Glutamatergic neuron (in vitro differentiated cells): ENCODE data around the gene PRKRIP1. TPM values are rescaled to one million over a fixed set of nuclear protein-coding genes. Genes with fewer than 3 reads are reported as not detected.
A peak's percentile ranks its signal among the peaks of the same experiment; 100 is the strongest.

Experiments used
- DNase-seq: peaks from one replicate; pipeline ENCODE4 v3.0.0; 2022
- H3K27ac Mint-ChIP-seq: one replicate; pipeline ENCODE4 v1.8.0; 2020; ENCODE audit warnings: mild to moderate bottlenecking, mixed read lengths, inconsistent platforms; ENCODE audit not compliant: unreplicated experiment
- H3K27me3 Mint-ChIP-seq: one replicate; pipeline ENCODE4 v1.8.0; 2020; ENCODE audit warnings: mild to moderate bottlenecking, moderate library complexity, mixed read lengths, inconsistent platforms; ENCODE audit not compliant: unreplicated experiment
- H3K36me3 Mint-ChIP-seq: one replicate; pipeline ENCODE4 v1.8.0; 2020; ENCODE audit warnings: mild to moderate bottlenecking, mixed read lengths, inconsistent platforms; ENCODE audit not compliant: unreplicated experiment
- H3K4me1 Mint-ChIP-seq: one replicate; pipeline ENCODE4 v1.8.0; 2020; ENCODE audit warnings: mild to moderate bottlenecking, low read depth, mixed read lengths, inconsistent platforms; ENCODE audit not compliant: unreplicated experiment
- H3K4me3 Mint-ChIP-seq: one replicate; pipeline ENCODE4 v1.8.0; 2020; ENCODE audit warnings: mild to moderate bottlenecking, mixed read lengths, inconsistent platforms; ENCODE audit not compliant: unreplicated experiment
- H3K9me3 Mint-ChIP-seq: one replicate; pipeline ENCODE4 v1.8.0; 2020; ENCODE audit warnings: mild to moderate bottlenecking, moderate library complexity, mixed read lengths, inconsistent platforms; ENCODE audit not compliant: unreplicated experiment
- total RNA-seq: library from RNA; stranded (reverse); fragmentation: NEBNext Ultra II Directional; extraction: Animal tissue kit (Norgen Biotek cat#: 25700); gene quantifications from one replicate; pipeline ENCODE4 v1.2.1, GENCODE V29; 2021; ENCODE audit not compliant: unreplicated experiment
- TF ChIP-seq, protein P1 (sequence below): fragments of 200-600 bp; sonication (generic); IDR thresholded peaks from one replicate; pipeline ENCODE4 v1.5.0; 2021; ENCODE audit not compliant: partially characterized antibody, unreplicated experiment

The PRKRIP1 gene
- total RNA-seq, 1 donor from 2014 or later: 31.0 TPM

DNA sequence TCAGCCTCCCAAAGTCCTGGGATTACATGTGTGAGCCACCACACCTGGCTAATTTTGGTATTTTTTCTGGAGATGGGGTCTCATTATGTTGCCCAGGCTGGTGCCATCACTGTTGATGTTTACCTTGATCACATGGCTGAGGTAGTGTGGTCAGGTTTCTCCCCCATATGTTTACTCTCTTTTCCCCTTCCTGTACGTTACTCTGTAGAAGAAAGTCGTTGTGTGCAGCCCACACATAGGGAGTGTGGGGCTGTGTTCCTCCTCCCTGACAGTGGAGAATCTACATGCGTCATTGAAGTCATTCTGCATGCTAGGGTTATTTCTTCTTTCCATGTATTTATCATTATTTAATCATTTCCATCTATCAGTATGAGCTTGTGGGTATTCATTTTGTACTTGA, 20.9 kb downstream of the PRKRIP1 start:
- H3K4me3 Mint-ChIP-seq: no peak overlapping the region
- TF ChIP-seq, protein P1, sequence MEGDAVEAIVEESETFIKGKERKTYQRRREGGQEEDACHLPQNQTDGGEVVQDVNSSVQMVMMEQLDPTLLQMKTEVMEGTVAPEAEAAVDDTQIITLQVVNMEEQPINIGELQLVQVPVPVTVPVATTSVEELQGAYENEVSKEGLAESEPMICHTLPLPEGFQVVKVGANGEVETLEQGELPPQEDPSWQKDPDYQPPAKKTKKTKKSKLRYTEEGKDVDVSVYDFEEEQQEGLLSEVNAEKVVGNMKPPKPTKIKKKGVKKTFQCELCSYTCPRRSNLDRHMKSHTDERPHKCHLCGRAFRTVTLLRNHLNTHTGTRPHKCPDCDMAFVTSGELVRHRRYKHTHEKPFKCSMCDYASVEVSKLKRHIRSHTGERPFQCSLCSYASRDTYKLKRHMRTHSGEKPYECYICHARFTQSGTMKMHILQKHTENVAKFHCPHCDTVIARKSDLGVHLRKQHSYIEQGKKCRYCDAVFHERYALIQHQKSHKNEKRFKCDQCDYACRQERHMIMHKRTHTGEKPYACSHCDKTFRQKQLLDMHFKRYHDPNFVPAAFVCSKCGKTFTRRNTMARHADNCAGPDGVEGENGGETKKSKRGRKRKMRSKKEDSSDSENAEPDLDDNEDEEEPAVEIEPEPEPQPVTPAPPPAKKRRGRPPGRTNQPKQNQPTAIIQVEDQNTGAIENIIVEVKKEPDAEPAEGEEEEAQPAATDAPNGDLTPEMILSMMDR: no peak
- DNase-seq: no peak
- H3K36me3 Mint-ChIP-seq: peaks cover 5% of the 10 kb centered on the region
- peaks cover 9% of the 10 kb centered on the region for H3K27me3 Mint-ChIP-seq
- no peak overlapping the region for H3K27ac Mint-ChIP-seq
- H3K4me1 Mint-ChIP-seq: peaks cover 7% of the 10 kb centered on the region
- H3K9me3 Mint-ChIP-seq: peaks cover 4% of the 10 kb centered on the region

DNA sequence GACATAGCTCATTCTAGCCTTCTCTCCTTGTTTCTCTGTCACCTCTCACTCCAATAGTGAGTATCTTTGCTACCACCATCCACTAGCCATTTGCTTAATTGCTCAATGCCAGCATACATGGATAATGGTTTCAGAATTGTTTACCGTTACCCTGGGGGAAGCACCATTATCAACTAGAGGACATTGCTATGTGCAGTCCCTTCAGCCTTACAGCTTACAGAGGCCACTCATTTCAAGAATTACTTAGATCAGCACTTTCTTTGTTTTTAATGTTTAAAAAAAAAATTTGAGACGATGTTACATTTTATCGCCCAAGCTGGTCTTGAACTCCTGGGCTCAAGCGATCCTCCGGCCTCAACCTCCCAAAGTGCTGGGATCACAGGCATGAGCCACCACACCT, 22.4 kb downstream of the PRKRIP1 start:
- Mint-ChIP-seq H3K27ac (no peak overlapping the region), H3K4me1 (no peaks in the 10 kb centered on the region), H3K9me3 (peaks cover 8% of the 10 kb centered on the region), H3K36me3 (peaks cover 5% of the 10 kb centered on the region), H3K27me3 (peaks cover 9% of the 10 kb centered on the region), H3K4me3 (no peak overlapping the region)
- no peak for DNase-seq
- TF ChIP-seq, protein P1: no peak

DNA sequence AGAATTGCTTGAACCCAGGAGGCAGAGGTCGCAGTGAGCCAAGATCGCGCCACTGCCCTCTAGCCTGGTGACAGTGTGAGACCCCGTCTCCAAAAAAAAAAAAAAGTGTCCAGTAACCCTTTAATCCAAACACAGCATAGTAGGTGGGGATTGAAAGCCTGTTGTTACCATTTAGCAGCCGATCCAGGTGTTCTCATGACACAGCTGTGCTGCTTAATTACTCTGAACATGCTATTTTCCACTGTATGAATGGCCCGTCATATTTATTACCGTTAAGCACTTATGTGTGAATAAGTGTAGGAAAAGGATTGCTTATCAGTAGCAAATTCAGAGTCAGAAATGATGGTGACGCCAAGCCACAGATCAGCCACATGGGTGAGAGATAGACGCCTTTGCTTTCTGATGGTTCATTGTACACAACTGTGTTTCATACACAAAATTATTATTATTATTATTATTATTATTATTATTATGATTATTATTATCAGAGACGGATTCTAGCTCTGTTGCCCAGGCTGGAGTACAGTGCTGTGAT, 25.6 kb downstream of the PRKRIP1 start:
- TF ChIP-seq, protein P1: no peak
- DNase-seq: no peak
- H3K4me1 Mint-ChIP-seq: peaks cover 26% of the 10 kb centered on the region
- H3K27me3 Mint-ChIP-seq: peaks cover 14% of the 10 kb centered on the region
- H3K36me3 Mint-ChIP-seq: peaks cover 5% of the 10 kb centered on the region
- no peak overlapping the region for H3K27ac Mint-ChIP-seq
- peaks cover 26% of the 10 kb centered on the region for H3K9me3 Mint-ChIP-seq
- no peak overlapping the region for H3K4me3 Mint-ChIP-seq

- Mint-ChIP-seq H3K27ac (peak overlapping the region; percentile 97), H3K36me3 (peaks cover 5% of the 10 kb centered on the region), H3K9me3 (peaks cover 23% of the 10 kb centered on the region), H3K4me3 (peak overlapping the region; percentile 78), H3K27me3 (peaks cover 14% of the 10 kb centered on the region), H3K4me1 (peaks cover 26% of the 10 kb centered on the region)
- DNase-seq: peak; percentile 86
- TF ChIP-seq, protein P1: no peak
These were observed 28.0 kb downstream of the PRKRIP1 start for GRCh38 chr7:102424129-102424551.

DNA sequence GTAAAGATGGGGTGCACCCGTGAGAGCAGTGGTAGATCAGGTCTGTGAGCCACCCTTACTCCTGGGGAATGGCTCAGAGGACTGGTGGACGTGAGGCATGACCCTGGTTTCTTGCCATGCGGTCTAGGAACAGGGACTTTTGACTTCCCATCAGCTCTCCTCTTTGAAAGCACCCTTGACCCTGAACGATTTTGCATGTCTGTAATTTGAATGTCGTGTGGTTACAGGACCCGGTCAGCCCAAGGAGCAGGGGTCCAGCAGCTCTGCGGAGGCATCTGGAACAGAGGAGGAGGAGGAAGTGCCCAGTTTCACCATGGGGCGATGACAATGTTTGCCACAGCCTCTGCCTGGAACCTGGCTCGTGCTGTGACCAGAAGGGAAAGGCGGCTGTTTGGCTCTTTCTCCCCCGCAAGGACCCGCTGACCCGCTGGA, 28.6 kb downstream of the PRKRIP1 start:
- Mint-ChIP-seq H3K27me3 (peaks cover 14% of the 10 kb centered on the region), H3K27ac (peak overlapping the region; percentile 97), H3K4me3 (peak overlapping the region; percentile 78), H3K36me3 (peaks cover 5% of the 10 kb centered on the region), H3K9me3 (peaks cover 29% of the 10 kb centered on the region), H3K4me1 (peaks cover 26% of the 10 kb centered on the region)
- TF ChIP-seq, protein P1: no peak
- DNase-seq: no peak
